Endothelial cell of umbilical vein (primary cell): Measurements from ENCODE around the gene CRNN.

Experiments
- EZH2 ChIP-seq: IDR thresholded peaks from 2 replicates; pipeline ENCODE4 v1.6.1; 2012; ENCODE audit warnings: borderline replicate concordance, low read depth, mild to moderate bottlenecking, moderate library complexity, low read length, inconsistent platforms; ENCODE audit not compliant: severe bottlenecking
- POLR2A ChIP-seq: IDR thresholded peaks from 2 replicates; pipeline ENCODE4 v1.6.1; 2012; ENCODE audit warnings: low read depth, mild to moderate bottlenecking, control low read depth, low read length

- TF ChIP-seq EZH2: no peak
- TF ChIP-seq POLR2A: no peak
Measured at GRCh38 chr1:152427458-152427857, 13.4 kb upstream of the CRNN start.
